Spinal cord (tissue), 10 donors: ENCODE data around the gene CCDC88C. TPM values are rescaled to one million over a fixed set of nuclear protein-coding genes. Genes with fewer than 3 reads are reported as not detected.

Experiments
- DNase-seq, 6 donors: peaks; one replicate each; pipeline versions ENCODE4 v3.0.0 to v3.0.0-alpha.2; 2013 to 2015; ENCODE audit warnings: low spot score in 6 of 6, low read depth in 4 of 6
- H3K27ac ChIP-seq: one replicate; pipeline ENCODE4 v1.5.1; 2013; ENCODE audit warnings: low read depth, low read length, control low read depth
- H3K27me3 ChIP-seq: one replicate; pipeline ENCODE4 v1.6.1; 2013; ENCODE audit warnings: low read length; ENCODE audit not compliant: control insufficient read depth, insufficient read depth
- H3K36me3 ChIP-seq: one replicate; pipeline ENCODE4 v1.6.1; 2013; ENCODE audit warnings: low read length; ENCODE audit not compliant: control insufficient read depth, insufficient read depth
- H3K4me1 ChIP-seq: one replicate; pipeline ENCODE4 v1.6.1; 2013; ENCODE audit warnings: low read length; ENCODE audit not compliant: control insufficient read depth, insufficient read depth
- H3K4me3 ChIP-seq: one replicate; pipeline ENCODE4 v1.5.1; 2013; ENCODE audit warnings: low read depth, low read length, control low read depth
- H3K9me3 ChIP-seq: one replicate; pipeline ENCODE4 v1.6.1; 2013; ENCODE audit warnings: low read length; ENCODE audit not compliant: control insufficient read depth, insufficient read depth
- WGBS: methylation state at CpG from one replicate; pipeline ENCODE4 v1.1.5; 2013; ENCODE audit warnings: missing lambda C conversion rate; ENCODE audit not compliant: insufficient coverage; 5-methylcytosine and 5-hydroxymethylcytosine counted together
- polyA plus RNA-seq, 2 donors: library from polyadenylated mRNA; unstranded; fragments of 120-200 nt; gene quantifications; one replicate each; pipeline ENCODE4 v1.2.1, GENCODE V29; 2013; ENCODE audit not compliant: insufficient read length in 2 of 2
- total RNA-seq, 2 donors: library from RNA; depleted of rRNA in 1 of 2; stranded (reverse); fragments of 120-200 nt in 1 of 2; fragments of >200 nt in 1 of 2; gene quantifications; one replicate each; pipeline versions ENCODE4 v1.2.3 to v1.2.4, GENCODE V29; 2013 to 2014
- donor health status: healthy.

CCDC88C gene
- total and polyA plus RNA-seq, 4 donors = 8.8 to 22.6 (median 19.9) TPM

DNA sequence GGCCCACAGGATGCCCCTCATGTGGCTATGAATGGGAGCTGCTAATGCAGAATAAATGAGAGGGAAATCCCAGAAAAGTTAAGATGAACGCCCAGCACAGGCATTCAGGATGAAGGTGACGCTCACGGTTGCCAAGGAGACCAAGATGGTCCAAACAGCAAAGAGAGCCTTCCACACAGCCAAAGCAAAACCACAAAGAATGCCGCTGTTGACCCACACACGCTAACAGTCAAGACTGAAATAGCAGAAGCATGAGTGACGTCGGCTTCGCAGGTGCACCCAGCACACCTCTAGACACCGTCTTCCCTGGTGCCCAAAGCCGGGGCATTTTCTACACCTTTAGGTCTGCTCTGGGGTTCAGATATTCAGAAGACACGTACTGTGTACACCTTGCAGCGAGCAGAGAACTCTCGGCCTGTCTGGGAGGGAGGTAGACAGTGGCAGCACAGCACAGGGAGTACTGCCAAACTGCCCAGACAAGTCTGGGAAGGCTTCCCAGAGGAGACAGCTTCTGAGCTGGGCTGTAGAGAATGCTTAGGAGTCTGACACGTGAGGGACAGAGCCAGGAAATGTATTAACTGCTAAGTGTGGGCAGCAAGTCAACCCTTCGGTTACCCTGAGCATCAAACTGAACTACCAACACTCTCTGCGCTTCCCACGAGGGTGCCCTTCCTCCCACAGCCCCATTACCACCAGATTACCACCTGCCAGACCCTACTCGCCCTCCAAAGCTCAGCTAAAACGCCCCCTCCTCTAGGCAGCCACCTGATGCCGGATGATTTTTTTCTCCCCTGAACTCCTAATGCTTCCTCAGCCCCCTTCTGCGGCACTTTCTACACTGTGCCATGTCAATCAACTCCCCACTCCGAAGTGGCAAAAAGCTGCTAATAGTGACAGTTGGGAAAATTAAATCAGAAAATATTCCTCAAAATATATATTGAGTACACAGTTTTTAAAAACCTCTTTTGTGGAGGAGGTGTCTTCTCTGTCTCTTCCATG is 50.1 kb downstream of the CCDC88C start:
- Histone ChIP-seq H3K4me3 (no peak overlapping the region), H3K36me3 (peaks cover 3% of the 10 kb centered on the region), H3K27ac (peak overlapping the region; percentile 47), H3K4me1 (peaks cover 64% of the 10 kb centered on the region), H3K9me3 (no peaks in the 10 kb centered on the region), H3K27me3 (no peaks in the 10 kb centered on the region)
- DNase-seq = peak in 2 of 6 donors; percentile 74 to 85
- WGBS = 68% methylated on average over 17 of the region's 22 CpGs

DNA sequence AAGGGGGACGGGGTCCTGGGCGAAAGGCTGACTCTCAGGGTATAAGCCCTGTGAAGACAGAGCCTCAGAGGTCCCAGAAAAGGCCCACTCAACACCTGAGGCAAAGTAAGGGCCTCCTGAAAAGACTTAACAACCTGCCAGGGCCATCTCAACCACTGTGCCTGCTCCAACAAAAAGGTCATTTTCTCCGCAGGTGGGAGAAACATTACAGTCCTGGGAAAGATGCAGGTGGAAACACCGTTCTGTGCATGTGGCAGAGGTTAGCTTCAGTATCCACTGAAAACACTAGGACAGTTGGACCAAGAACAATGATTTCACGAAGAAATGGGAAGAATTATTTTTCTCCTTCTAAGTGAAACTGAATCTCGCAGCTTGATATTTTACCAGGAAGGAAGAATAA is 50.9 kb downstream of the CCDC88C start:
- peaks cover 57% of the 10 kb centered on the region for H3K4me1 ChIP-seq
- H3K4me3 ChIP-seq = no peak overlapping the region
- 78% methylated on average over 5 of the region's 6 CpGs for WGBS
- H3K9me3 ChIP-seq = no peaks in the 10 kb centered on the region
- no peaks in the 10 kb centered on the region for H3K27me3 ChIP-seq
- DNase-seq = no peak
- peak overlapping the region; percentile 47 for H3K27ac ChIP-seq
- H3K36me3 ChIP-seq = peaks cover under 1% of the 10 kb centered on the region

DNA sequence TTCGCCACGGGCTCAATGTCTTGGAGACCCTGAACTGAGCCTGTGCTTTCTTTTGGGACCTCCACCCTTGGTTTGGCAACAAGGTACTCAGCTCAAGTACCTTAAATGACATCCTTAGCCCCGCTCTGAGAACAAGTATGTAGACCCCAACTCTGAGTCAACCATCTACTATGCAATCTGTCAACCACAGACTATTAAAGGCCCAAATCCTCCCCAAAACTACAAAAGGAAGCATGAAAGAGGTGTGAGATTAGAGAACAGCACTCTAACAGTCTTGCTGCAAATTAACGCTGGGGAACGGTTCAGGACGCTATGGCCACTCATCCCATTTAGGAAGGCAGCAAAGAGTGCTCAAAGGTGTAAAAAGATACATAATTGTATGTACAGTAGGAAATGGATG is 52.1 kb downstream of the CCDC88C start:
- Histone ChIP-seq H3K36me3 (no peaks in the 10 kb centered on the region), H3K4me3 (no peak overlapping the region), H3K9me3 (no peaks in the 10 kb centered on the region), H3K27ac (no peak overlapping the region), H3K27me3 (no peaks in the 10 kb centered on the region), H3K4me1 (peaks cover 45% of the 10 kb centered on the region)
- 85% methylated on average over 3 of the region's 6 CpGs for WGBS
- DNase-seq = no peak

DNA sequence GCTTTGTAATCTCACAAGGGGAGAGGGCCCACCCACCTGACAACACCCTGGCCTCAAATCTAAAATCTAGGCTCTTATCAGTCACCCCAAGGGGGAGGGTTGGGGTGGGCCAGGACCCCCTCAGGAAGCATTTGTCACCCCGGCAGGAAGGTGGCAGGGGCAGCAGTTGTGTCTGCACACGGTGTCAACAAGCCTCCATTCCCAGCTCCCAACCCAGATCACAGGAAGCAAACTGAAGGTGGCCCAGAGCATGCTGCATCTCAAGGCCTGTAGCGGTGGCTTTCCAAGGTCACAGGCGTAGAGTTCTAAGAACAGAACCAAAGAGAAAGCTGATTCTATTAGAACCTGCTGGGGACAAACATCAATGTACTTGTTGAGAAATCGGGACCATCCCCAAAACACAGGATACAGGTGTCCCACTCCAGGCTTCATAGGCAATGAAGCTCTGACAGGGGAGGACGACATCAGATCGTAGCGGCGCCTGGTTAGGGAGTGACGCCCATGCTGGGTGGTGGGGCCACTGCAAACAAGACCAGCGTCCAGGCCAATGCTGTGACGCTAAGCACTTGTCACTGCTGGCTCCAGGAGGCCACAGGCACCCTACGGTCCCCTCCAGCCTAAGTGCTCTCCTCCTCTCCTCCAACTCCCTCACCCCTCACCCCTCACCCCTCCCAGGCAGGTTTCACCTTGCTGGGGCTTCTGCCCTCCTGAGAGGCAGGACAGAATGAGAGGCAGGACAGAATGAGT is 52.9 kb downstream of the CCDC88C start:
- H3K36me3 ChIP-seq = no peaks in the 10 kb centered on the region
- no peaks in the 10 kb centered on the region for H3K27me3 ChIP-seq
- no peak overlapping the region for H3K4me3 ChIP-seq
- WGBS = 89% methylated on average over 11 of the region's 13 CpGs
- H3K9me3 ChIP-seq = no peaks in the 10 kb centered on the region
- H3K27ac ChIP-seq = no peak overlapping the region
- H3K4me1 ChIP-seq = peaks cover 37% of the 10 kb centered on the region
- no peak for DNase-seq

DNA sequence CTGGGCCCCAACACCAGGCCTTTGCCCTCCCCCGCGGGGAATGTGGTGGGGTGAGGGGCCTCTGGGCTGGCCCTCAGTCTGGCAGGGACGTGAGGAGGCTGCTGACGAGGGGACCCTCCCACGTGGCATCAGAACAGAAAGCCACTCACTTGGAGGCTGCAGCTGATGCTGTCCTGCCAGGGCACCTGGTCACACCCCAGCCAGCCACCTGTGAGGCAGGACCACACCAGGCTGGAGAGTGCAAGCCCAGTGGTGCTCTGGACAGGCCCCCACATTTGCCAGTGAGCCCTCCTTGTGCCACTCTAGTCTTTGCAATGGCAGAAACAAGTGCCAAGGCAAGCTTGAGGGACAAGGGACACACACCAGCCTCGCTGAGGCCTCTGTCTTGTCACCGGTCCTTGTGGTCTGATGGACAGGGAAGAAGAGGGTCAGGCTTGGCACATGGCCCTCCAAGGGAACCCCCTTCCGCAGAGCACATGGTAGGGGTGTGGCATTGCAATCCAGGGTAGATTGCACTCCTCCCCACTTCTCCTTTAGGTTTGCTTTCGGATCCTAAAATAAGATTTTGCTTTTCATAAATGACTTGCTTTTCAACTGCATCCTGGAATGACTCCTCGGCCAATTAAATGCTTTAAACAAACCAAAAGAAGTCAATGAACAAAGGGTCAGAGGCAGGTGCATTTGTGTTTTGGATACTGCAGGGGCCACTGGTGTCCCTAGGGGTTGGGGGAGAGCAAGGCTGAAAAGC is 53.7 kb downstream of the CCDC88C start:
- H3K27ac ChIP-seq = no peak overlapping the region
- no peaks in the 10 kb centered on the region for H3K27me3 ChIP-seq
- 45% methylated on average over 8 of the region's 10 CpGs for WGBS
- no peak for DNase-seq
- H3K9me3 ChIP-seq = no peaks in the 10 kb centered on the region
- H3K4me3 ChIP-seq = no peak overlapping the region
- peaks cover 36% of the 10 kb centered on the region for H3K4me1 ChIP-seq
- no peaks in the 10 kb centered on the region for H3K36me3 ChIP-seq

DNA sequence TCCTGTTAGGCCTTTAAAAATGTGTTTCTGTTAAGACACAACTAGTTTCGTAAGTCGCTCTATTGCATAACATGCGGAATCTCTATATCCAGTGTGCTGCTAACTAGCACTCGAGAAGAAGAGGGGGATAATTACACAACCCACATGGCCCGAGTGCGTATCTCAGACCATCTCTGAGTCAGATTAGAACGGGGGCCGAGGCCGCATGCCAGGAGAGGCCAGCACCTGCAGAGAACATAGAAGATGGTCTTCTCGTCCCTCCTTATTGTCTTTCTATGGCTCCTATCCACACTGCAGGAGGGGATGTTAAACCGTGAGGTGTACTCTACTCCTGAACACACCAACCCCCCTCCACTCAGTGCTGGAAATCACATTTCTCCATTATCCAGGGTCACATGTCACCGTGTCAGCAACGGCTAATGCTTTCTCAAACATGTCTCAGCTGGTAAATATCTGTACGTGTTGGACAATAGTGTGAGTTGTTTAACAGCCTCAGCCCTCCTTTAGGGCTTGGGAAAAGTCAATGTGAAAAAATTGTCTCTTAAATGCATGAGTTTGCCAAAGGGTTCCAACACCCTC is 56.3 kb downstream of the CCDC88C start:
- Histone ChIP-seq H3K27me3 (no peaks in the 10 kb centered on the region), H3K4me3 (no peak overlapping the region), H3K27ac (no peak overlapping the region), H3K36me3 (peaks cover 5% of the 10 kb centered on the region), H3K4me1 (peaks cover 27% of the 10 kb centered on the region), H3K9me3 (no peaks in the 10 kb centered on the region)
- DNase-seq = no peak
- WGBS = 85% methylated on average over 8 of the region's 14 CpGs

DNA sequence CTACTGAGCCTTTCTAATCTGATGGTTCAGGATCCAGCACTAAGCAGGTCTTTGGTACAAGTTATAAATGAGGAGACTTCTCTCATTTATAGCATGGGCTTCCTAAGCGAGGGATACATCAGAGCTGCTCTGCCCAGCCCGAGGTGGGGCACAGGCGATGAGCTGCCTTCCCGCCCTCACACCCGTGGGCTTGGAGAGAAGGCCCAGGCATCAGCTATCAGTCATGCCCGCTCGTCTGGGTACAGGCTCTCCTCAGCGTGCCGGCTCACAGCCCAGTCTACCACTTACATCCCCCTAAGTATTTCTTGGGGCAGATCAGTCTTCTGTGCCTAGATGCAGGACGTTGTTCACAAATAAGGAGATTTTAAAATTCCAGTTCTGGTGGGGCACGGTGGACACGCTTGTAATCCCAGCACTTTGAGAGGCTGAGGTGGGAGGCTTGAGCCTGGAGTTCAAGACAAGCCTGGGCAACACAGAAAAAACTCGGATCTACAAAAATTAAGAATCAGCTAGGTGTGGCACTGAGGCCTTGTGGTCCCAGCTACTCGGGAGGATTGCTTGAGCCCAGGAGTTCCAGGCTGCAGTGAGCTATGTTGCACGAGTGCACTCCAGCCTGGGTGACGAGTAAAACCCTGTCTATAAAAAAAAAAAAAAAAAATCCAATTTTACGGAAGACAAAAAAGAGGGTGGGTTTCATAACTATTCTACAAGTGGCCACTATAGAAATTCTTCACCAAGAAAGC is 57.0 kb downstream of the CCDC88C start:
- no peaks in the 10 kb centered on the region for H3K27me3 ChIP-seq
- no peak overlapping the region for H3K4me3 ChIP-seq
- peaks cover 7% of the 10 kb centered on the region for H3K36me3 ChIP-seq
- no peak overlapping the region for H3K27ac ChIP-seq
- DNase-seq = no peak
- WGBS = 88% methylated on average over 9 of the region's 17 CpGs
- H3K9me3 ChIP-seq = no peaks in the 10 kb centered on the region
- peaks cover 24% of the 10 kb centered on the region for H3K4me1 ChIP-seq

DNA sequence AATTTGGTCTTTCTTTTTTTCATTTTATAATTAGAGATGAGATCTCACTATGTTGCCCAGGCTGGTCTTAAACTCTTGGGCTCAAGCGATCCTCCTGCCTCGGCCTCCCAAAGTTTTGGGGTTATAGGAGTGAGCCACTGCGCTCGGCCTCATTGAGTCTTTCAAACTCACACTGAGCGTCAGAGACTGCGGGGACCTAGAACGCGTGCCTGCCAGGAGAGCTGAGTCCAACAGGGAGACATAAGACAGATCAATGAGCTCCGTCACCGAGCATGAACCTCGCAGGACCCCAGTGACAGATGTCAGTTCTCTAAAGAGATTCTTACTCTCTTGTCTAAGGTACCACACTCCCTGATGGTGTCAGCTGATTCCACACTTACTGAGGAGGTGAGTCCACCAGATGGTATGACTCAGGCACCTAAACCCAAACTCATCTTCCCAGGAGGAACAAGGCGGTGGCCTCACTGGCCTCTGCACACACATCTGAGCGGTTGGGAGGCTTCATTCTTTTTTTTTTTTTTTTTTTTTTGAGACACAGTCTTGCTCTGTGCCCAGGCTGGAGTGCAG is 58.9 kb downstream of the CCDC88C start:
- Histone ChIP-seq H3K9me3 (no peaks in the 10 kb centered on the region), H3K27me3 (no peaks in the 10 kb centered on the region), H3K4me1 (peaks cover 32% of the 10 kb centered on the region), H3K27ac (no peak overlapping the region), H3K36me3 (peaks cover 11% of the 10 kb centered on the region), H3K4me3 (no peak overlapping the region)
- DNase-seq = no peak
- 97% methylated on average over 11 of the region's 13 CpGs for WGBS
